ENCODE data around the gene CLEC16A.

Gene CLEC16A

GRCh38 chr16:11025120-11025531 is 80.8 kb downstream of the CLEC16A start:
- H3K4me3 ChIP-seq (ENCODE audit: low read length) = no peak overlapping the region
- TF ChIP-seq ZNF274 (IDR thresholded peaks at IDR 0.05; ENCODE audit: low read depth, low read length) = no peak

- no peak for TF ChIP-seq ZNF274 (IDR thresholded peaks at IDR 0.05; ENCODE audit: low read depth, low read length)
- H3K4me3 ChIP-seq (ENCODE audit: low read length) = no peak overlapping the region
Observed at GRCh38 chr16:11029948-11030347, 85.6 kb downstream of the CLEC16A start.

GRCh38 chr16:11030990-11031510 is 86.7 kb downstream of the CLEC16A start:
- TF ChIP-seq ZNF274 (IDR thresholded peaks at IDR 0.05; ENCODE audit: low read depth, low read length) = no peak
- no peak overlapping the region for H3K4me3 ChIP-seq (ENCODE audit: low read length)

GRCh38 chr16:11032000-11032921 is 87.9 kb downstream of the CLEC16A start:
- no peak overlapping the region for H3K4me3 ChIP-seq (ENCODE audit: low read length)
- TF ChIP-seq ZNF274 (IDR thresholded peaks at IDR 0.05; ENCODE audit: low read depth, low read length) = no peak

GRCh38 chr16:11032922-11033291 is 88.5 kb downstream of the CLEC16A start:
- H3K4me3 ChIP-seq (ENCODE audit: low read length) = no peak overlapping the region
- TF ChIP-seq ZNF274 (IDR thresholded peaks at IDR 0.05; ENCODE audit: low read depth, low read length) = no peak

GRCh38 chr16:11033629-11034420 is 89.5 kb downstream of the CLEC16A start:
- no peak for TF ChIP-seq ZNF274 (IDR thresholded peaks at IDR 0.05; ENCODE audit: low read depth, low read length)
- no peak overlapping the region for H3K4me3 ChIP-seq (ENCODE audit: low read length)

- H3K4me3 ChIP-seq (ENCODE audit: low read length) = no peak overlapping the region
- TF ChIP-seq ZNF274 (IDR thresholded peaks at IDR 0.05; ENCODE audit: low read depth, low read length) = no peak
Observed at GRCh38 chr16:11034481-11034931, 90.1 kb downstream of the CLEC16A start.

GRCh38 chr16:11035096-11035495 is 90.7 kb downstream of the CLEC16A start:
- TF ChIP-seq ZNF274 (IDR thresholded peaks at IDR 0.05; ENCODE audit: low read depth, low read length) = no peak
- H3K4me3 ChIP-seq (ENCODE audit: low read length) = no peak overlapping the region

GRCh38 chr16:11036040-11036439 is 91.7 kb downstream of the CLEC16A start:
- H3K4me3 ChIP-seq (ENCODE audit: low read length) = no peak overlapping the region
- TF ChIP-seq ZNF274 (IDR thresholded peaks at IDR 0.05; ENCODE audit: low read depth, low read length) = no peak

- H3K4me3 ChIP-seq (ENCODE audit: low read length) = no peak overlapping the region
- TF ChIP-seq ZNF274 (IDR thresholded peaks at IDR 0.05; ENCODE audit: low read depth, low read length) = no peak
Observed at GRCh38 chr16:11036868-11037410, 92.6 kb downstream of the CLEC16A start.

GRCh38 chr16:11038305-11038704 is 93.9 kb downstream of the CLEC16A start:
- no peak for TF ChIP-seq ZNF274 (IDR thresholded peaks at IDR 0.05; ENCODE audit: low read depth, low read length)

GRCh38 chr16:11038777-11039176 is 94.4 kb downstream of the CLEC16A start:
- no peak for TF ChIP-seq ZNF274 (IDR thresholded peaks at IDR 0.05; ENCODE audit: low read depth, low read length)
- H3K4me3 ChIP-seq (ENCODE audit: low read length) = no peak overlapping the region

More at GRCh38 chr16:11038305-11038704, 93.9 kb downstream of the CLEC16A start:
- H3K4me3 ChIP-seq (ENCODE audit: low read length) = no peak overlapping the region

GRCh38 chr16:11039726-11040125 is 95.4 kb downstream of the CLEC16A start:
- TF ChIP-seq ZNF274 (IDR thresholded peaks at IDR 0.05; ENCODE audit: low read depth, low read length) = no peak
- no peak overlapping the region for H3K4me3 ChIP-seq (ENCODE audit: low read length)

GRCh38 chr16:11042191-11042590 is 97.8 kb downstream of the CLEC16A start:
- no peak for TF ChIP-seq ZNF274 (IDR thresholded peaks at IDR 0.05; ENCODE audit: low read depth, low read length)
- no peak overlapping the region for H3K4me3 ChIP-seq (ENCODE audit: low read length)

Data from GM08714 (cell line).